Measurements from ENCODE around the gene NFIX. TPM values are rescaled to one million over a fixed set of nuclear protein-coding genes. Genes with fewer than 3 reads are reported as not detected.

Gene NFIX
- total and polyA plus RNA-seq, 9 of the 15 experiments (the other 6 are each of a cell fraction or from before 2014, with no cell fraction given): 0.28 to 26.8 (median 5.4) TPM

- TF ChIP-seq ATF6 (CRISPR knock-in tag; IDR thresholded peaks at IDR 0.05) (no peak), THAP7 (CRISPR knock-in tag; IDR thresholded peaks at IDR 0.05) (no peak), HNRNPL (IDR thresholded peaks at IDR 0.05; ENCODE audit: low read depth, low read length) (no peak), TEAD4 (IDR thresholded peaks at IDR 0.05; ENCODE audit: low read length) (no peak), TEAD4 (CRISPR knock-in tag; IDR thresholded peaks at IDR 0.05; ENCODE audit: borderline replicate concordance) (no peak), ZNF592 (IDR thresholded peaks at IDR 0.05) (no peak), STAT6 (CRISPR knock-in tag; IDR thresholded peaks at IDR 0.05) (no peak), ZBTB7A (IDR thresholded peaks at IDR 0.05; ENCODE audit: borderline replicate concordance, control insufficient read depth, low read depth, low read length) (0 out of 2 replicates have a peak, but pooled peaks have one; percentile 18), RBM14 (IDR thresholded peaks at IDR 0.05; ENCODE audit: borderline replicate concordance, insufficient read depth, low read depth, low read length) (no peak), PKNOX1 (IDR thresholded peaks at IDR 0.05) (no peak), POLR2G (IDR thresholded peaks at IDR 0.05; ENCODE audit: low read depth, low read length) (peak; percentile 61), DACH1 (IDR thresholded peaks at IDR 0.05; ENCODE audit: partially characterized antibody) (no peak)
Measured at GRCh38 chr19:13138171-13138915, 143.1 kb downstream of the NFIX start (continued).
